GM06990 (cell line): Measurements from ENCODE around the gene CD320.

Experiments used
- DNase-seq: peaks from one replicate; pipeline ENCODE4 v3.0.0-alpha.2; 2011; ENCODE audit not compliant: insufficient read length; ENCODE audit errors: extremely low read depth
- H3K27me3 ChIP-seq: replicated peaks from 2 replicates; pipeline ENCODE4 v1.6.0; 2011; ENCODE audit warnings: low read length; ENCODE audit not compliant: control insufficient read depth, insufficient read depth
- H3K36me3 ChIP-seq: 2 replicates; pipeline ENCODE4 v1.5.1; 2011; ENCODE audit warnings: low read length; ENCODE audit not compliant: control insufficient read depth, insufficient read depth
- H3K4me3 ChIP-seq: replicated peaks from 2 replicates; pipeline ENCODE4 v1.5.1; 2011; ENCODE audit warnings: low read depth, mild to moderate bottlenecking, control low read depth, low read length
- CTCF ChIP-seq: IDR thresholded peaks from 2 replicates; pipeline ENCODE4 v1.5.1; 2011; ENCODE audit warnings: low read length, control low read depth, mild to moderate bottlenecking, inconsistent platforms; ENCODE audit not compliant: insufficient read depth, poor library complexity, severe bottlenecking

The CD320 gene

GRCh38 chr19:8256276-8257051 lies 51.7 kb downstream of the CD320 start:
- no peaks in the 10 kb centered on the region for H3K27me3 ChIP-seq
- H3K36me3 ChIP-seq, result peaks cover 36% of the 10 kb centered on the region
- no peak overlapping the region for H3K4me3 ChIP-seq
- no peak for DNase-seq
- no peak for TF ChIP-seq CTCF

DNA sequence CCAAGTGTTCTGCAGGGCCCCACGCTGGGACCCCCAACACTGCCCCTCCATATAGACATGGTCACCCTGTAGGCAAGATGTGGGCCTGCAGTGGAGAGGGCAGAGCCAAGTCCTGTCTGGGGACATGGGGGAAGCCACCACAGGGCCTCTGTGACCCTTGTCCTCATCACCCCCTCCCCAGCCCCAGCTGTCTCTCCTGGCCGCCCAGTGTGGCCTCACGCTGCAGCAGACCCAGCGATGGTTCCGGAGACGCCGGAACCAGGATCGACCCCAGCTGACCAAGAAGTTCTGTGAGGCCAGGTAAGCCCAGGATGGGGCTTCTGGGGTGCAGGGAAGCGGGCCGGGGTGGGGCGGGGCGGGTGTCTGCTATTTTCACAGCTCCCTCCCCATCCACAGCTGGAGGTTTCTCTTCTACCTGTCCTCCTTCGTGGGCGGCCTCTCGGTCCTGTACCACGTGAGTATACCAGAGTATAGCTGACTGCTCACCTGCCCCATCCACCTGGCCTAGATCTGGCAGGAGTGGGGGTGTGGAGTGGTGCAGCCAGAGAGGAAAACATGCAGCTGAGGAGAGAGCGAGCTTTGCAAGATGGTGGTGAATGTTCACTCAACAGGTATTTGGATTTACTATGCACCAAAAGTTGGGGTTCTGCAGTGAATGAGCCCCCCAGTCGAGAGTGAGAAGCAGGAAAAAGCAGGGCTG lies 52.6 kb downstream of the CD320 start:
- Histone ChIP-seq H3K4me3 (no peak overlapping the region), H3K27me3 (no peaks in the 10 kb centered on the region), H3K36me3 (peaks cover 35% of the 10 kb centered on the region)
- TF ChIP-seq CTCF, result no peak
- no peak for DNase-seq

DNA sequence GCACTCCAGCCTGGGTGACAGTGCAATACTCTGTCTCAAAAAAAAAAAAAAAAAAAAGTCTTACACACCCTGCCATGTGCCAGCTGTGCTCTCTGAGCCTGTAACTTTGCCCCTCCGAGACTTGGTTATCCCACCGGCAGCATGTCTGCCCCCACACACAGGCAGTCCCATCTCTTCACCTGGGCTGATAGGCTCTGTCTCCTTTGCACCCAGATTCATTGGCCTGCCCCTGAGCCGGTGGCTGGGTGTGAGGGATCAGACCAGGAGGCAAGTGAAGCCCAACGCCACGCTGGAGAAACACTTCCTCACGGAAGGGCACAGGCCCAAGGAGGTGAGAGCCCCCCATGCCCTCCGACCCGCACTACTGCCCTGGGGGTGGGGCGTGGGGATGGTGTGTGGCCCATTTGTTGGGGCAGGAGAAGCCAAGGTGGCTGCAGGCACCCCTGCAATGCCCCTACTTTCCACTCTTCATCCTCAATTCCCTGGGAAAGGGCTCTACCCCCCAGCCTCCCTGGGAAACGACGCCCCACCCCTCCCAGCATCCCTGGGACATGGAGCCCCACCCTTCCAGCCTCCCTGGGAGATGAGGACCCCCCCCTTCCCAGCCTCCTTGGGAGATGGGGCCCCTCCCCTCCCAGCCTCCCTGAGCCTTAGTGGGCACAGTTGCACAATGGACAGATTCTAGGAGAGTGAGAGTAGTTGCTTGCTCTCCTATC lies 53.7 kb downstream of the CD320 start:
- TF ChIP-seq CTCF, result no peak
- no peak overlapping the region for H3K4me3 ChIP-seq
- DNase-seq, result no peak
- H3K27me3 ChIP-seq, result no peaks in the 10 kb centered on the region
- H3K36me3 ChIP-seq, result peaks cover 32% of the 10 kb centered on the region

- no peak for TF ChIP-seq CTCF
- H3K4me3 ChIP-seq, result no peak overlapping the region
- H3K36me3 ChIP-seq, result peaks cover 31% of the 10 kb centered on the region
- no peaks in the 10 kb centered on the region for H3K27me3 ChIP-seq
- DNase-seq, result no peak
Measured at GRCh38 chr19:8253678-8254077, 54.5 kb downstream of the CD320 start.

- peak; percentile 74 for DNase-seq
- TF ChIP-seq CTCF, result peak; percentile 89
- H3K27me3 ChIP-seq, result no peaks in the 10 kb centered on the region
- no peak overlapping the region for H3K4me3 ChIP-seq
- peaks cover 30% of the 10 kb centered on the region for H3K36me3 ChIP-seq
Measured at GRCh38 chr19:8252922-8253589, 55.1 kb downstream of the CD320 start.
